ENCODE results near the gene CHDH.

The CHDH gene

GRCh38 chr3:53885239-53885638 is 39.0 kb upstream of the CHDH start:
- peak; percentile 25 for DNase-seq (ENCODE audit: low read depth)
- TF ChIP-seq CTCF (conservative IDR thresholded peaks at IDR 0.05; ENCODE audit: low read depth, low read length) = no peak
- H3K4me3 ChIP-seq (ENCODE audit: low read depth, low read length) = no peak overlapping the region

- no peak overlapping the region for H3K4me3 ChIP-seq (ENCODE audit: low read depth, low read length)
- DNase-seq (ENCODE audit: low read depth) = no peak
- TF ChIP-seq CTCF (conservative IDR thresholded peaks at IDR 0.05; ENCODE audit: low read depth, low read length) = no peak
Observed at GRCh38 chr3:53884623-53885022, 38.4 kb upstream of the CHDH start.

- H3K4me3 ChIP-seq (ENCODE audit: low read depth, low read length) = no peak overlapping the region
- TF ChIP-seq CTCF (conservative IDR thresholded peaks at IDR 0.05; ENCODE audit: low read depth, low read length) = no peak
- DNase-seq (ENCODE audit: low read depth) = no peak
Observed at GRCh38 chr3:53883008-53883407, 36.8 kb upstream of the CHDH start.

GRCh38 chr3:53881691-53882593 is 35.7 kb upstream of the CHDH start, which contains the start of gene ACTR8:
ACTR8 (minus strand) TSS chr3:53882152; CDS start chr3:53882101, 51 bp downstream.
- peak; percentile 5 for TF ChIP-seq CTCF (conservative IDR thresholded peaks at IDR 0.05; ENCODE audit: low read depth, low read length)
- DNase-seq (ENCODE audit: low read depth) = peak; percentile 87
- peak within 1 kb of the TSS; percentile 78 for H3K4me3 ChIP-seq (ENCODE audit: low read depth, low read length)

- DNase-seq (ENCODE audit: low read depth) = peak; percentile 72
- TF ChIP-seq CTCF (conservative IDR thresholded peaks at IDR 0.05; ENCODE audit: low read depth, low read length) = no peak
- H3K4me3 ChIP-seq (ENCODE audit: low read depth, low read length) = peak overlapping the region; percentile 78
Observed at GRCh38 chr3:53880396-53881345, 34.5 kb upstream of the CHDH start.

GRCh38 chr3:53865732-53866499 is 19.7 kb upstream of the CHDH start:
- no peak for DNase-seq (ENCODE audit: low read depth)
- TF ChIP-seq CTCF (conservative IDR thresholded peaks at IDR 0.05; ENCODE audit: low read depth, low read length) = no peak
- H3K4me3 ChIP-seq (ENCODE audit: low read depth, low read length) = no peak overlapping the region

Measured in choroid plexus epithelial cell (primary cell).